Epithelial cell of esophagus (primary cell): Measurements from ENCODE around the gene B3GALNT1.

ENCODE experiments used
- DNase-seq: peaks from one replicate; pipeline ENCODE4 v3.0.0; 2010; ENCODE audit warnings: low read depth
- H3K4me3 ChIP-seq: 2 replicates; pipeline ENCODE4 v1.5.1; 2011; ENCODE audit warnings: mild to moderate bottlenecking, low read length, control low read depth
- CTCF ChIP-seq: IDR thresholded peaks from 2 replicates; pipeline ENCODE4 v1.5.1; 2011; ENCODE audit warnings: low read depth, mild to moderate bottlenecking, low read length, control low read depth, inconsistent platforms; ENCODE audit not compliant: insufficient read depth; ENCODE audit errors: missing control alignments

Gene B3GALNT1

GRCh38 chr3:161103776-161104385 is 1.3 kb downstream of the B3GALNT1 start:
- no peak for DNase-seq
- H3K4me3 ChIP-seq, result peak overlapping the region; percentile 55
- TF ChIP-seq CTCF, result no peak

GRCh38 chr3:161101609-161102008 is 3.5 kb downstream of the B3GALNT1 start:
- no peak for DNase-seq
- H3K4me3 ChIP-seq, result no peak overlapping the region
- TF ChIP-seq CTCF, result no peak

GRCh38 chr3:161100994-161101393 is 4.2 kb downstream of the B3GALNT1 start:
- no peak for DNase-seq
- no peak for TF ChIP-seq CTCF
- H3K4me3 ChIP-seq, result no peak overlapping the region

- peak; percentile 44 for DNase-seq
- H3K4me3 ChIP-seq, result no peak overlapping the region
- TF ChIP-seq CTCF, result peak; percentile 54
Measured at GRCh38 chr3:161096771-161097367, 8.3 kb downstream of the B3GALNT1 start.

DNA sequence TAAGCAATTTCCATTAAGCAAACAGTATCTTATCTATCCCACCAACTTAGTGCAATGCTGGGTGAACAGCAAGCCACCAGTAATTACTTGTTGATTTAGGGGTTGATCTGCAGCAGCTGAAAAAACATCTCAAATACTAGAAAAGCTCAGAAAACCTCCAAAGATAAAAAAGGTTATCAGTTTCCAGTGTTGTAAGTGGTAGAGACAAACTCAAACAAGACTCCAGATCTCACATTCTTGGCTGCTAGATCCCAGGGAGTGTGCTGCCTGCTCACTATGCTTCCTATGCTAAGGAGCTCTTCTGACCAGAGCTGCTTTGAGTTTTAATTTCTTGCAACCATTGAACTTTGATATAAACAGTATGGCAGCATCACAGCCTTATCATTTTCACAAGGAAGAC is 11.3 kb downstream of the B3GALNT1 start:
- TF ChIP-seq CTCF, result no peak
- no peak for DNase-seq
- no peak overlapping the region for H3K4me3 ChIP-seq

DNA sequence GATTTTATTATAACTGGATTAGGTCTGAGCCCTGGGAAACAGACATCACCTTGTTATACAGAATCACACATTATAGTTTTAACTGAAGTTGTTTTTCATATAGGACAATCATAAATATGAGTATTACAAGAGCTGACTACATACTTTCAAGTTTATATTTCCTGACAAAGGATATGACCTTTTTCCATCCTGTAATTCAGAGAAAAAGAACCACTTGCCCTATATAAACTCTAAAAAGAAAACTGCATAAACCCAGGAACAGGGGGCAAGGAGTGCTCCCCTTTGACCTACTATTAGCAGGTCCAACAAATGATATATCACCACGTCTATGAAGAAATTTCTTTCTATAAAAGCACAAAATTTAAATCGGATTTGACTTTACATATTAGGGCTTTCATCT is 20.9 kb downstream of the B3GALNT1 start:
- DNase-seq, result no peak
- H3K4me3 ChIP-seq, result no peak overlapping the region
- TF ChIP-seq CTCF, result no peak

DNA sequence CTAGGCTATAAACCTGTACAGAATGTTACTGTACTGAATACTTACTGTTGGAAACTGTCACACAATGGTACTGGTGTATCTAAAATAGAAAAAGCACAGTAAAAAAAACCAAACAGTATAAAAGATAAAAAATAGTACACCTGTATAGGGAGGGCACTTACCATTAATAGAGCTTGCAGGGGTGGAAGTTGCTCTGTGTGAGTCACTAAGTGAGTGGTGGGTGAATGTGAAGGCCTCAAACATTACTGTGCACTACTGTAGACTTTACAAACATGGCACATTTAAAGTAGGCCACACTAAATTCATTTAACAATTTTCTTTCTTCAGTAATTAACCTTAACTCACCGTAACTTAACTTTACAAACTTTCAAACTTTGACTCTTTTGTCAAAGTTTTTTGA is 22.0 kb downstream of the B3GALNT1 start:
- H3K4me3 ChIP-seq, result no peak overlapping the region
- DNase-seq, result no peak
- TF ChIP-seq CTCF, result no peak
